Nephron (organoid): ENCODE data around the gene ATP9B.
A peak's percentile ranks its signal among the peaks of the same experiment; 100 is the strongest.

Experiments
- H3K27ac Mint-ChIP-seq, 3 experiments: 2 replicates each; pipeline ENCODE4 v1.8.0; 2020; ENCODE audit warnings: mixed read lengths in 3 of 3, mild to moderate bottlenecking in 2 of 3, moderate library complexity in 1 of 3
- H3K27me3 Mint-ChIP-seq: 2 replicates; pipeline ENCODE4 v1.8.0; 2021; ENCODE audit warnings: low read depth, mild to moderate bottlenecking, moderate library complexity, mixed read lengths
- H3K36me3 Mint-ChIP-seq: 2 replicates; pipeline ENCODE4 v1.8.0; 2020; ENCODE audit warnings: low read depth, mixed read lengths
- H3K4me1 Mint-ChIP-seq: 2 replicates; pipeline ENCODE4 v1.8.0; 2020; ENCODE audit warnings: mixed read lengths
- H3K4me3 Mint-ChIP-seq, 3 experiments: 2 replicates each; pipeline ENCODE4 v1.8.0; 2020; ENCODE audit warnings: mild to moderate bottlenecking in 3 of 3, mixed read lengths in 3 of 3, moderate library complexity in 2 of 3
- H3K9me3 Mint-ChIP-seq: 2 replicates; pipeline ENCODE4 v1.8.0; 2020; ENCODE audit warnings: mixed read lengths
- TF ChIP-seq, protein P1 (sequence below), 3 experiments: fragments of 200-600 bp; sonication (generic); IDR thresholded peaks; one replicate each; pipeline ENCODE4 v1.5.0; 2021; ENCODE audit warnings: antibody characterized with exemption in 3 of 3; ENCODE audit not compliant: unreplicated experiment in 3 of 3

Gene ATP9B

DNA sequence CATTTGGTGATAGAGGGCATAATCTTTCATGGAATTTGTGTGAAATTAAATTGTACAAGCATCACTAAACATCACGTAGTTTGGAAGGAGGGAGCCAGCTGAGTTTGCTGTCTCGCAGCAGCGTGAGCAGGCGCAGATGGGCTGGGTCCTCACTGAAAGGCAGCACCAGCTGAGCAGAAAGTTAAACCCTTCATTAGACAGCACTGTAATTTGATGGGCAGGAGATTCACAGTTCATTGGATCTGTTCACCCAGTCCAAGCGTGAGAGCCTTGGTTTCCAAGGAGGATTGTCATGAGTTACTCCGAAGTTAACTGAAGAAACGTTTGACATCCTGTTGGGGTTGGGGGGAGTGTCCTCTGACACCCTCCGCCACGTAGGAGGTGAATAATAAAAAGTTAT lies 236.7 kb downstream of the ATP9B start:
- TF ChIP-seq, protein P1, sequence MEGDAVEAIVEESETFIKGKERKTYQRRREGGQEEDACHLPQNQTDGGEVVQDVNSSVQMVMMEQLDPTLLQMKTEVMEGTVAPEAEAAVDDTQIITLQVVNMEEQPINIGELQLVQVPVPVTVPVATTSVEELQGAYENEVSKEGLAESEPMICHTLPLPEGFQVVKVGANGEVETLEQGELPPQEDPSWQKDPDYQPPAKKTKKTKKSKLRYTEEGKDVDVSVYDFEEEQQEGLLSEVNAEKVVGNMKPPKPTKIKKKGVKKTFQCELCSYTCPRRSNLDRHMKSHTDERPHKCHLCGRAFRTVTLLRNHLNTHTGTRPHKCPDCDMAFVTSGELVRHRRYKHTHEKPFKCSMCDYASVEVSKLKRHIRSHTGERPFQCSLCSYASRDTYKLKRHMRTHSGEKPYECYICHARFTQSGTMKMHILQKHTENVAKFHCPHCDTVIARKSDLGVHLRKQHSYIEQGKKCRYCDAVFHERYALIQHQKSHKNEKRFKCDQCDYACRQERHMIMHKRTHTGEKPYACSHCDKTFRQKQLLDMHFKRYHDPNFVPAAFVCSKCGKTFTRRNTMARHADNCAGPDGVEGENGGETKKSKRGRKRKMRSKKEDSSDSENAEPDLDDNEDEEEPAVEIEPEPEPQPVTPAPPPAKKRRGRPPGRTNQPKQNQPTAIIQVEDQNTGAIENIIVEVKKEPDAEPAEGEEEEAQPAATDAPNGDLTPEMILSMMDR (IDR thresholded peaks at IDR 0.05; ENCODE audit: unreplicated experiment in 3 of 3), result no peak
- Mint-ChIP-seq H3K27ac (peak overlapping the region in 2 of 3 experiments; percentile 12 to 60), H3K4me3 (no peak overlapping the region), H3K27me3 (no peaks in the 10 kb centered on the region), H3K4me1 (peaks cover 28% of the 10 kb centered on the region), H3K36me3 (peaks cover 33% of the 10 kb centered on the region), H3K9me3 (no peaks in the 10 kb centered on the region)

DNA sequence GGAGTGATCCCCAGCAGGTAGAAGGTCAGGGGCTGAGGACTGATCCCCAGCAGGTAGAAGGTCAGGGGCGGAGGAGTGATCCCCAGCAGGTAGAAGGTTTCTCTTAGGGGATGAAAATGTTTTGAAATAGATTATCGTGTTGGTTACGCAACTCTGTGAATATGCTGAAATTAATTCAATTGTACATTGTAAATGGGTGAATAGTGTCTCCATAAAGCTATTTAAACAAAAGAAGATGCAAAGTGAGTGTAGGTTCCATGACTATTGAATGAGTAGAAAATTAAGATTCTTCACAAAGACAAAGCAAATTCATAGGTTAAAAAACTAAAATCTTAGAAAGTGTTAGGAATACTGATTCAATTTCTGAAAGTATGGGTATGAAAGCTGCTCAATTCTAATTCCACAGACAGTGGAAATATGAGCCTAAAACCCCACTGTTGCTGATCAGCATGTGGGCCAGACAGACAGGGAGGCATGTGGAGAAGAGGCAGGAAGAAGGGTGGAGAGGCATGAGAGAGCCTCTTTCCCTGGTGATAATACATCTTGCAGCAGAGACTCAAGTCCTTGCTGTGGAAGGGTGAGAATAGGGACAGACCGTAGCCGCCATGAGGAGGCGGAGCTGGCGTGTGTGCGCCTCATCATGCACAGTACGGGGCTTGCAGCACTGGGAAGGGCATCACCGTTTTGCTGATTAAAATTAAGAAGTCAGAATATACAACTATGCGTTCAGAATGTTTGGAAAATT lies 240.6 kb downstream of the ATP9B start:
- Mint-ChIP-seq H3K27me3 (peaks cover 5% of the 10 kb centered on the region), H3K27ac (peak overlapping the region in 2 of 3 experiments; percentile 5 to 20), H3K4me3 (no peak overlapping the region), H3K4me1 (peaks cover 28% of the 10 kb centered on the region), H3K36me3 (peaks cover 57% of the 10 kb centered on the region), H3K9me3 (no peaks in the 10 kb centered on the region)
- TF ChIP-seq, protein P1 (IDR thresholded peaks at IDR 0.05; ENCODE audit: unreplicated experiment in 3 of 3), result no peak

DNA sequence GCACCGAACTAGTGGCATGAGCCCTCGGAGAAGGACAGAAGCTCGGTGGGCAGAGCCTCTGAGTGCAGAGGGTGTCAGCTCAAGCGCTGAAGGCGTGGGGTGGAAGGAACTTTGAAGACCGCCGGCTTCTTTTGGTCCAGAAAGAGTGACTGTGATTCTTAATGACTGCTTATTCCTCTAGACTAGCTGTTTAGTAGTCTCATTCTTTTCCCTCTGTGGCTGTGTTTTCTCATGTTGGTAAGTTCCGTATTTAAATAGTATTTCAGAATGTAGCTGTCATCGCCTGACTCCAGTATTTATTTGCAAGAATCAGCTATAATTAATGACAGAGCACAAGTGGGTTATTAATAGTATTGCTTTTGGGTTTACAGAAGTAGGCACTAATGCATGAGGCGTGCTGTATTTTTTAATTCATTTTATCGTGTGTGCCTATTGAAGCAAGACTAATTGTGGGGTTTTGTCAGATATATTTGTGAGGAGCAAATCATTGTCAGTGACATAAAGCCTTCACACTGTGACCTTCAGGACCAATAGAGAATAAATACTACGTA lies 245.7 kb downstream of the ATP9B start:
- H3K4me3 Mint-ChIP-seq, result no peak overlapping the region
- TF ChIP-seq, protein P1 (IDR thresholded peaks at IDR 0.05; ENCODE audit: unreplicated experiment in 3 of 3), result no peak
- H3K27me3 Mint-ChIP-seq, result peaks cover 5% of the 10 kb centered on the region
- H3K9me3 Mint-ChIP-seq, result peaks cover 11% of the 10 kb centered on the region
- no peak overlapping the region for H3K27ac Mint-ChIP-seq
- H3K36me3 Mint-ChIP-seq, result peaks cover 65% of the 10 kb centered on the region
- H3K4me1 Mint-ChIP-seq, result peaks cover 12% of the 10 kb centered on the region

DNA sequence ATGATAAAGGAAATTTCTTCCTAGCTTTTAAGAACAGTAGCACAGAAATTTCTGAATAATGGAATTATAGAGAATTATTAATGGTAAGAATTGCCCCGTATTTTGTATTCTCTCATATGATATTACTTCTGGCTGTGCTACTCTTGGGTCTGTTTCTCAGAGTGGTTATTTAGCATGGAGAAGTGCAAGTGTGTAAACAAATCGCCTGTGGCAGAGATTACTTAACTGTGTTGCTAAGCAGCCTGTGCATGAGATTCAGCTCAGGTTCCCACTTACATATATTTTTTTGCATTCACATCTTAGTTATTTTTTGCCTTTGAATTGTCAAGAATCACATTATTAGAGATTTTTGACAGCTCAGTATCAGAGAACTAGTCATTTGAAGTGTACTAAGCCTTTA lies 246.4 kb downstream of the ATP9B start:
- H3K4me1 Mint-ChIP-seq, result peaks cover 9% of the 10 kb centered on the region
- H3K9me3 Mint-ChIP-seq, result peaks cover 11% of the 10 kb centered on the region
- no peak overlapping the region for H3K4me3 Mint-ChIP-seq
- TF ChIP-seq, protein P1 (IDR thresholded peaks at IDR 0.05; ENCODE audit: unreplicated experiment in 3 of 3), result no peak
- peaks cover 5% of the 10 kb centered on the region for H3K27me3 Mint-ChIP-seq
- H3K36me3 Mint-ChIP-seq, result peaks cover 63% of the 10 kb centered on the region
- no peak overlapping the region for H3K27ac Mint-ChIP-seq

DNA sequence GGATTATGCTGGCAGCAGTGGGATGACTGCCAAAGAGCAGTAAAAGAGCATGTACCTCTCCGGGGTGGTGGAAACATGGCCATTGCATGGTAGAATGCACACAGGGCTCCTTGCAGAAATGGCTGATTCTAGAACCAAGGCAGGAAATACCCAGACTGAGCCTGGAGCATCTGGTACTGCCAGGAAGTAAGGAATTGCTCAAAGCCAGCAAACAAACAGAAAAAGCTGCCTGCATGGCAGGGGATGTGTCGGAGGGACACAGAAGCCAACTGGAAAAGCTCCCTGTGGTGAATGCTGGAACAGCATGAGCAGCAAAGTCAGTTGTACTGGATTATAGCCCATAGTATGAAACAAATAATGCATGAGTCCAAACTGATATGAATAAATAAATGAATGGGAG lies 248.5 kb downstream of the ATP9B start:
- peaks cover 63% of the 10 kb centered on the region for H3K36me3 Mint-ChIP-seq
- peaks cover 11% of the 10 kb centered on the region for H3K9me3 Mint-ChIP-seq
- no peak overlapping the region for H3K4me3 Mint-ChIP-seq
- TF ChIP-seq, protein P1 (IDR thresholded peaks at IDR 0.05; ENCODE audit: unreplicated experiment in 3 of 3), result no peak
- H3K27ac Mint-ChIP-seq, result no peak overlapping the region
- H3K4me1 Mint-ChIP-seq, result peaks cover 26% of the 10 kb centered on the region
- H3K27me3 Mint-ChIP-seq, result no peaks in the 10 kb centered on the region
